HCT116 (cell line): ENCODE measurements around the gene SPTBN4.

Source experiments
- CEBPB ChIP-seq: IDR thresholded peaks from 2 replicates; pipeline ENCODE4 v1.6.1; 2012; ENCODE audit warnings: low read depth
- ELF1 ChIP-seq: IDR thresholded peaks from 2 replicates; pipeline ENCODE4 v1.6.1; 2012; ENCODE audit warnings: low read depth, borderline replicate concordance
- EZH2 ChIP-seq: fragments of 200-600 bp; sonication (generic); IDR thresholded peaks from 2 replicates; pipeline ENCODE4 v1.6.1; 2017; ENCODE audit warnings: antibody characterized with exemption, mixed run types
- EZH2phosphoT487 ChIP-seq: fragments of 200-600 bp; IDR thresholded peaks from 2 replicates; pipeline ENCODE4 v1.6.1; 2018; ENCODE audit warnings: antibody characterized with exemption, borderline replicate concordance
- JUND ChIP-seq: IDR thresholded peaks from 2 replicates; pipeline ENCODE4 v1.6.1; 2012
- POLR2A ChIP-seq: IDR thresholded peaks from 2 replicates; pipeline ENCODE4 v1.7.0; 2011; ENCODE audit warnings: borderline replicate concordance; ENCODE audit not compliant: insufficient read depth, insufficient read length; ENCODE audit errors: extremely low read depth
- POLR2AphosphoS5 ChIP-seq: IDR thresholded peaks from 2 replicates; pipeline ENCODE4 v1.6.1; 2011; ENCODE audit warnings: mild to moderate bottlenecking, low read depth, low read length, moderate library complexity
- SP1 ChIP-seq: IDR thresholded peaks from 2 replicates; pipeline ENCODE4 v1.6.1; 2012; ENCODE audit warnings: low read depth
- SRF ChIP-seq: IDR thresholded peaks from 2 replicates; pipeline ENCODE4 v1.6.1; 2012; ENCODE audit warnings: low read depth
- ZNF274 ChIP-seq: fragments of 200-500 bp; sonication (Bioruptor generic); IDR thresholded peaks from 2 replicates; pipeline ENCODE4 v1.6.1; 2014; ENCODE audit warnings: mild to moderate bottlenecking, low read depth, low read length, inconsistent platforms
- TF ChIP-seq, protein P1 (sequence below), 3 experiments: fragments of 200-600 bp in 1 of 3; sonication (generic) in 1 of 3; IDR thresholded peaks in 2 of 3; conservative IDR thresholded peaks in 1 of 3; 2 replicates each; pipeline ENCODE4 v1.5.1; 2012 to 2017; ENCODE audit warnings: low read depth in 2 of 3, low read length in 2 of 3, antibody characterized with exemption in 1 of 3, borderline replicate concordance in 1 of 3, control low read depth in 1 of 3, mild to moderate bottlenecking in 1 of 3, mixed read lengths in 1 of 3, mixed run types in 1 of 3, moderate library complexity in 1 of 3; ENCODE audit not compliant: insufficient read depth in 1 of 3
- TF ChIP-seq, protein P2 (sequence below): IDR thresholded peaks from 2 replicates; pipeline ENCODE4 v1.6.1; 2012; ENCODE audit warnings: low read depth

DNA sequence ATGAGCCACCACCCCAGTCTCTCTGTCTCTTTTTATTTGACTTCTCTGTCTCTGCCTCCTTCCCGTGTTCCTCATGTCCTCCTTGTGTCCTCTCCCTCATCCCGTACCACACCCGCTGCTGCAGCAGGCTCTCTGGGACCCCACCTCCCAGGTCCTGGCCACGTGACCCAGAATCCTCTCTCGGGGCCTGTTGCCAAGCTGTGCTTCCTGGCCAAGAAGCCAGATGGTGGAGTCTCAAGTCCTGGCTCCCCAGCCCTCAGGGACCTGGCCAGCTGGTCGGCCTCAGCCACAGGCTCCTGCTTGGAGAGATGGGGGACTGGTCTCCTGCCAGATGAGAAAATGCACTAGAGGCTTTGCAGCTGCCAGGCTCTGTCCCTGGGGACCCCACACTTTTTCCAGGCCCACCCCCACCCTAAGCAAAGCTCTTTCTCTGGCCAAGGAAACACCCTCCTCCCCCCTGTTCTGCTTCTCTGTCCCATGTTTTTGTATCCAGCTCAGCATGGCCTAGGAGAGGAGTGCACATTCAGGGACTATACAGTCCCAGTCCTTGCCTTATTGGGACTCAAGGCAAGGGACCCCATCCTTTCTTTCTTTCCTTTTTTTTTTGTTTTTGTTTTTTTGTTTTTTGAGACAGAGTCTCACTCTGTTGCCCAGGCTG, 75.5 kb downstream of the SPTBN4 start:
- TF ChIP-seq, protein P1, sequence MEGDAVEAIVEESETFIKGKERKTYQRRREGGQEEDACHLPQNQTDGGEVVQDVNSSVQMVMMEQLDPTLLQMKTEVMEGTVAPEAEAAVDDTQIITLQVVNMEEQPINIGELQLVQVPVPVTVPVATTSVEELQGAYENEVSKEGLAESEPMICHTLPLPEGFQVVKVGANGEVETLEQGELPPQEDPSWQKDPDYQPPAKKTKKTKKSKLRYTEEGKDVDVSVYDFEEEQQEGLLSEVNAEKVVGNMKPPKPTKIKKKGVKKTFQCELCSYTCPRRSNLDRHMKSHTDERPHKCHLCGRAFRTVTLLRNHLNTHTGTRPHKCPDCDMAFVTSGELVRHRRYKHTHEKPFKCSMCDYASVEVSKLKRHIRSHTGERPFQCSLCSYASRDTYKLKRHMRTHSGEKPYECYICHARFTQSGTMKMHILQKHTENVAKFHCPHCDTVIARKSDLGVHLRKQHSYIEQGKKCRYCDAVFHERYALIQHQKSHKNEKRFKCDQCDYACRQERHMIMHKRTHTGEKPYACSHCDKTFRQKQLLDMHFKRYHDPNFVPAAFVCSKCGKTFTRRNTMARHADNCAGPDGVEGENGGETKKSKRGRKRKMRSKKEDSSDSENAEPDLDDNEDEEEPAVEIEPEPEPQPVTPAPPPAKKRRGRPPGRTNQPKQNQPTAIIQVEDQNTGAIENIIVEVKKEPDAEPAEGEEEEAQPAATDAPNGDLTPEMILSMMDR (IDR thresholded peaks at IDR 0.05 in 2 of 3, conservative IDR thresholded peaks at IDR 0.05 in 1 of 3; ENCODE audit: borderline replicate concordance in 1 of 3, insufficient read depth in 1 of 3, low read depth in 2 of 3, low read length in 2 of 3): no peak
- TF ChIP-seq EZH2: no peak
- TF ChIP-seq POLR2AphosphoS5: no peak
- no peak for TF ChIP-seq POLR2A
- no peak for TF ChIP-seq CEBPB
- no peak for TF ChIP-seq EZH2phosphoT487
- TF ChIP-seq SRF: no peak
- TF ChIP-seq SP1: no peak
- TF ChIP-seq ELF1: no peak
- TF ChIP-seq JUND: no peak
- TF ChIP-seq, protein P2, sequence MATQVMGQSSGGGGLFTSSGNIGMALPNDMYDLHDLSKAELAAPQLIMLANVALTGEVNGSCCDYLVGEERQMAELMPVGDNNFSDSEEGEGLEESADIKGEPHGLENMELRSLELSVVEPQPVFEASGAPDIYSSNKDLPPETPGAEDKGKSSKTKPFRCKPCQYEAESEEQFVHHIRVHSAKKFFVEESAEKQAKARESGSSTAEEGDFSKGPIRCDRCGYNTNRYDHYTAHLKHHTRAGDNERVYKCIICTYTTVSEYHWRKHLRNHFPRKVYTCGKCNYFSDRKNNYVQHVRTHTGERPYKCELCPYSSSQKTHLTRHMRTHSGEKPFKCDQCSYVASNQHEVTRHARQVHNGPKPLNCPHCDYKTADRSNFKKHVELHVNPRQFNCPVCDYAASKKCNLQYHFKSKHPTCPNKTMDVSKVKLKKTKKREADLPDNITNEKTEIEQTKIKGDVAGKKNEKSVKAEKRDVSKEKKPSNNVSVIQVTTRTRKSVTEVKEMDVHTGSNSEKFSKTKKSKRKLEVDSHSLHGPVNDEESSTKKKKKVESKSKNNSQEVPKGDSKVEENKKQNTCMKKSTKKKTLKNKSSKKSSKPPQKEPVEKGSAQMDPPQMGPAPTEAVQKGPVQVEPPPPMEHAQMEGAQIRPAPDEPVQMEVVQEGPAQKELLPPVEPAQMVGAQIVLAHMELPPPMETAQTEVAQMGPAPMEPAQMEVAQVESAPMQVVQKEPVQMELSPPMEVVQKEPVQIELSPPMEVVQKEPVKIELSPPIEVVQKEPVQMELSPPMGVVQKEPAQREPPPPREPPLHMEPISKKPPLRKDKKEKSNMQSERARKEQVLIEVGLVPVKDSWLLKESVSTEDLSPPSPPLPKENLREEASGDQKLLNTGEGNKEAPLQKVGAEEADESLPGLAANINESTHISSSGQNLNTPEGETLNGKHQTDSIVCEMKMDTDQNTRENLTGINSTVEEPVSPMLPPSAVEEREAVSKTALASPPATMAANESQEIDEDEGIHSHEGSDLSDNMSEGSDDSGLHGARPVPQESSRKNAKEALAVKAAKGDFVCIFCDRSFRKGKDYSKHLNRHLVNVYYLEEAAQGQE: no peak
- TF ChIP-seq ZNF274: no peak
